Measurements from ENCODE around the gene LRRK1. TPM values are rescaled to one million over a fixed set of nuclear protein-coding genes. Genes with fewer than 3 reads are reported as not detected.
"Not testable (repeated sequence)": the region's sequence is repeated elsewhere in the genome, so short reads cannot be mapped to it uniquely, and the experiment has no call there.

The LRRK1 gene
- polyA plus RNA-seq, 1 donor = 3.0 TPM

DNA sequence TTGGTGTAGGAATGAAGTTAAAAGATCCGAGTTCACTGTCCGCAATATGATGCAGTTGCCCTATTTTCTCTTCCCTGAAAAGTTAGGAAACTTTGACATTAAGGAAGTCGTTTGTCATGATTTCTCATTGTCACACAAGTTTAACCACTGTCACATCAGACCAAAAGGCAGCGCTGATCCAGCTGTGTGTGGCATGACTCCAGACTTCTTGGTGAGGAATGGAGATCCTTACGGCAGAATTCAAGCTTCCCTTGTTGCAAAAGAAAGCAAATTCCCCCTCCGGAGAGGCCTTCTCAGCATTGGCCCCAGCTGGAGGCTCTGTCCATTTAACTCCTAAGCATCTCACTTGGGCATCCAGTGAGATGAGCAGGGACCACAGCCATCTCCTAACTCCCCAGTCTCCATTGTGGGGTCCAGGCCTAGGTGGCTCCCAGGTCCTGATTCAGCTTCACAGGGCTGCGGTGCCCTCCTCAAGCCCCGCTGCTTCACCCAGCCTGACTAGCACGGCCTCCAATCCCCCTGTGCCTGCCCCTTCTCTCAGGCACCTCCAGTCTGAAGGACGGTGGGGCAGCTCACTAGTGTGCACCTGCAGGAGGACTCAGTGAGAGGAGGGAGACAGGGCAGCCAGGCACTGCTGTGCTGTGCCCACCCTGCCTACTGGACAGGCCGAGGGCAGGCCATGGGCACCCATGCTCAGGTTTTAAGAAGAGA is 173.2 kb downstream of the LRRK1 start:
- DNase-seq = no peak

DNA sequence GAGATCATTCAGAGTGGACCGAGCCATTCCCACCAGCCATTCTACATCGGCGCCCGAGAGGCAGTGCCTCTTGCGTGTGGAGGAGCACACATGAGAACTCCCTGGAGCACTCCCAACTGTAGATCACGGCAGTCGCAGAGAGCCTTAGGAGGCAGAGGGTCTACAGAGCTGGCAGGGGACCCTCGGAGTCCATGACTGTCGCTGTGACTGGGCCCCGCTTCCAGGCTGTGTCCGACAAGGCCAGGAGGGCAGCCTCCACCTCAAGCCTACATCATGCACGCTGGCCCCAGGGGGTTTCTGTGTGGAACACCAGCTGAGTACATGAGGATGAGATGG is 173.7 kb downstream of the LRRK1 start:
- no peak for DNase-seq

DNA sequence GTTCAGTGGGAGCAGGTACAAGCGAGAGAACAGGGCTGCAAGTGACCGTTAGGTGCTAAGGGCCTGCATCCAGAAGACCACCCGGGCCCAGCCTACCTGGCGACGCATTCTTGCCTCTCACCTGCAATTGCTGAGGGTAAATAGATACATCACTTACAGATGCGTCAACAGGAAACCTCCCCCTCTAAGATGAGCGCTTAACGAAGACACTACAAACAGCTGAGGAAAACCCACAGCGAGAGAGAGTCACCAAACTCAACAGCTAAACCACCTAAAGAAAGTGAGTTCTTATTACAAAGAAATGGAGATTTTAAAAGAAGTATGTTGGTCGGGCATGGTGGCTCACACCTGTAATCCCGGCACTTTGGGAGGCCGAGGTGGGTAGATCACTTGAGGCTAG is 174.8 kb downstream of the LRRK1 start:
- no peak for DNase-seq

DNA sequence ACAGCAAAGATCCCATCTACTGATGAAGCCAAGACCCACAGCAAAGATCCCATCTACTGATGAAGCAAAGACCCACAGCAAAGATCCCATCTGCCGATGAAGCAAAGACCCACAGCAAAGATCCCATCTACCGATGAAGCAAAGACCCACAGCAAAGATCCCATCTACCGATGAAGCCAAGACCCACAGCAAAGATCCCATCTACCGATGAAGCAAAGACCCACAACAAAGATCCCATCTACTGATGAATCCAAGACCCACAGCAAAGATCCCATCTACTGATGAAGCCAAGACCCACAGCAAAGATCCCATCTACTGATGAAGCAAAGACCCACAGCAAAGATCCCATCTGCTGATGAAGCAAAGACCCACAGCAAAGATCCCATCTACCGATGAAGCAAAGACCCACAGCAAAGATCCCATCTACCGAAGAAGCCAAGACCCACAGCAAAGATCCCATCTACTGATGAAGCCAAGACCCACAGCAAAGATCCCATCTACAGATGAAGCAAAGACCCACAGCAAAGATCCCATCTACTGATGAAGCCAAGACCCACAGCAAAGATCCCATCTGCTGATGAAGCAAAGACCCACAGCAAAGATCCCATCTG is 176.7 kb downstream of the LRRK1 start:
- not testable (repeated sequence) for DNase-seq

DNA sequence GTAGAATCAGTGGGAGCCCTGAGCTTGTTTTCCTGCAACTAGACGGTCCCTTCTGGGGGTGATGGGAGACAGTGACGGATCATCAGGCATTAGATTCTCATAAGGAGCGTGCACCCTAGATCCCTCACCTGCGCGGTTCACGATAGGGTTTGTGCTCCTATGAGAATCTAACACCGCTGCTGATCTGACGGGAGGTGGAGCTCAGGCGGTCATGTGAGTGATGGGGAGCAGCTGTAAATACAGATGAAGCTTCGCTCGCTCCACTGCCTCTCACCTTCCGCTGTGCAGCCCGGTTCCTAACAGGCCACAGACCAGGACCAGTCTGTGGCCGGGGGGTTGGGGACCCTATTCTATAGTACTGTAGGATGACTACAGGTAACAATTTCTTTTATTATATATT is 178.0 kb downstream of the LRRK1 start:
- DNase-seq = no peak

DNA sequence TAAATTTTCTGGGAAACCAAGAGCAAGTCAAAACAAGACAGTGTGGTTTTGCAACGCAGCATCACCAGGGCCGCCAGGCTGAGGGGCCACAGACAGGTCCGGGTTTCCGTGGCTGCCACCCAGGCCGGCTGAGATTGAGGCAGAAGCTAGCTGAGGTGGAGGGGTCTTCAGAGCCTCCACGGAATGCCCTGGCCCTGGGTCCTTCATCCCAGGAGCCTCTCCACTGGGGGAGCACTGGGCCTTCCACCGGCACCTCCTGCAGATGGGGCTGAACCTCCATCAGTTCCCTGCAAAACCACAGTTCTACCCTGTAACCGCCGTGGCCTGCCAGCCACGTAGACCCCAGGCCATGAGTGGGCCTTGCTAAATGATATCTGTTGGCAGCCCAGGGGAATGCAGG is 180.0 kb downstream of the LRRK1 start:
- DNase-seq = no peak

DNA sequence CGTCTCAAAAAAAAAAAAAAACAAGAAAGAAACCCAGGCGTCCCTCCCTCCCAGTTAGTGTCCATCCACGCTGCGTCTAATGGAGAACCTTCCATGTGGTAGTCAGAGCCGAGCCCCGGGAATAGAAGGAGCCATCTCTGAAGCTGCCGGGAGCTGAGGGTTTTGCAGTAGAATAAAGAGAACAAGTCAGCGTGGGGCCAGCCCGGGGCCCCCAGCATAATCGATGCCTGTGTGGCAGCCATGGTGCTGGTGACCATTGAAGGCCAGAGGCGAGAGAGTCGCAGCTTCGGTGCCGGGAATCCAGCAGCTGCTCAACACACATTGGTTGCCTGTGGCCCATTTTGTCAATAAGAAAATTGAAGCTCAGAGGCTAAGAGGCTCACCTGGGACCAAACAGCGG is 181.0 kb downstream of the LRRK1 start:
- no peak for DNase-seq

DNA sequence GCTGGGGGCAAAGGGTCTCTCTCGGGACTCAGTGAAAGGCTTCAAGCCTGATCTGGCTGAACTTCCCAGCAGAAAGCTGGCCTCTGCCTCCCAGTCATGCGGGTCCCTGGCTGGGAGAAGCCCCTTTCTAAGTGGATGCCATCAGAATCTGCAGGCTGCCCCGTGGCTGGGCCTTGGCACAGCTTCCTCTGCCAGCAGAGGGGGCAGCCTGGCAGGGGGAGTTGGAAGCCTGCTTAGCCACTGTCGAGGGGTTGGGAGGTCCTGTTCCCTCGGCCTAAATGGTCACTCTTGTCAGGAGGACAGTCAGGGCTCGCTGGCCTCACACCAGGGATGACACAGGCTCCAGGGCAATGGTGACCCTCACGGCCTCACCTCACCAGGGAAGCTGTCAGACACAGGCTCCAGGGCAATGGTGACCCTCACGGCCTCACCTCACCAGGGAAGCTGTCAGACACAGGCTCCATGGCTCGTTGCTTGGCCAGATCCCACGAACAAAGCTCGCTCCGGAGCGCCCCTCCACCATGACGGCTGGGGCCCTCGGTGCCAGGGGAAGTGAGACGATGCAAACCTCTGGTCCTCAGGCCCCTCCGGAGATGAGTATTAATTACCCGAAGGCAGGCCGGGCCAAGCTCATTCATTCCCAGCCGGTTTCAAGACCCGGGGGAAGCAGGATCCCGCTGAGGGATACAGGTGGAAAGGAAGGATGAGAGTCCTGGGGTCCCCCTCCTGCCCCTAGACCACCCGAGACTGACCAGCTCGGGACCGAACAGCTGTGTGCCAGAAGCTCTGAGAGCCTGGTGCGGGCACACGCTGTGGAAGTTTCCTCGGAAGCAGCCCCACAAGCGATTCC is 181.7 kb downstream of the LRRK1 start:
- no peak for DNase-seq

DNA sequence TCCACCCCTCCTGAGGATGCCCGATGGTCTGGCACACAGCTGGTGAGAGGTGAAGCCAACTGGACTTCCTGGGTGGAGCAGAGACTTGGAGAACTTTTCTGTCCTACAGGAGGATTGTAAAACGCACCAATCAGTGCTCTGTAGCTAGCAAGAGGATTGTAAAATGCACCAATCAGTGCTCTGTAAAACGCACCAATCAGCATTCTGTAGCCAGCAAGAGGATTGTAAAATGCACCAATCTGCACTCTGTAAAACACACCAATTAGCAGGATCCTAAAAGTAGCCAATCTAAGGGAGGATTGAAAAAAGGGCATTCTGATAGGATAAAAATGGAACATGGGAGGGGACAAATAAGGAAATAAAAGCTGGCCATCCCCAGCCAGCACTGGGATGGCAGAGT is 182.5 kb downstream of the LRRK1 start:
- no peak for DNase-seq

DNA sequence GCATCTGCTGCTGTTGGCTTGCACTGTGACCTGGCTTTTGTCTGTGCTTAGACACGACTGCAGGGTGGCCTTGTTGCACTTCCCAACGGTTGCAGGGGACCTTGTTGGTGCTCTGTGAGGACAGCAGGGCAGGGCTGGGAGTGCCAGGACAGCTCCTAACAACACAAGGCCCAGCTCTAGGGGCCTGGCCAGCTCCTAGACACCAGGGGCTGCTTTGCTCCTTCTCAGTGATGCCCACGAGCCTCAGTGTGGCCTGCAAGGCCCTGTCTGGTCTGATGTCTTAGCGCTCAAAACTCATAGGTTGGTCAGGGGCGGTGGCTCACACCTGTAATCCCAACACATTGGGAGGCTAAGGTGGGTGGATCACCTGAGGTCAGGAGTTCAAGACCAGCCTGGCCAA is 183.6 kb downstream of the LRRK1 start:
- DNase-seq = no peak

DNA sequence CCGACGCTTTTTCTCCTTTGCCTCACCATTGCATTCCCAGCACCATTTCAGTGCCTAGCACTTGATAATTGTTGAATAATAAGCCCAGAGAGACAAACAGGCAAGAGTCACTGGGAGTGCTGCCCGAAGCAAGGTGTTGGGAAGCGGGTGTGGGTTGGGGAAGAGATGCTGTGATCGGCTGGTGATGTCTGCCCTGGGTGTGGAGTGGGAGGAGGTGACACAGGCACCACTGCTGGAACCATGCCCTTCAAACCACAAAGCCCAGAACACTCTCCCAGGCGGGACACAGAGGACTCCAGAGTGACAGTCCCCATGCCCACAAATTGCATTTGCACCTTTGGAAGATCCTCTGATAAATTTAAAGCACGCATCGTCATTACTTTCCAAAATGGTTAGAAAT is 184.4 kb downstream of the LRRK1 start:
- DNase-seq = no peak

DNA sequence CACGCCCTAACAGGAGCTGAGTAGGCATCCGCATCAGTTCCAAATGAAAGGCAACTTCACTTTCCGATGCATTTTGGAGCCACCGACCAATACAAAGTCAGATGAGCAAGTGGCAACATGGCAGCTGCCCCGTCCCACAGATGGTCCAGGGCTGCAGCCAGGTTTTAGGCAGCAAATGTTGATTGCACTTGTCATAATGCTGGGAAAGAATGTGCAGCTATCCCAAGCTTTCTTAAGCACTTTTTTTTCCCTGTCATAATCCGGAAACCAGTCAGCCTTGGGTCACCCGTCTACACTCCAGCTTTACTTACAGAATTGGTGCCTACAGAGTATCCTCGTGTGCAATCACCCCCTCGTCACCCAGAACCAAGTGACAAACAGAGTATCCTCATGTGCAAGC is 185.0 kb downstream of the LRRK1 start:
- no peak for DNase-seq

DNA sequence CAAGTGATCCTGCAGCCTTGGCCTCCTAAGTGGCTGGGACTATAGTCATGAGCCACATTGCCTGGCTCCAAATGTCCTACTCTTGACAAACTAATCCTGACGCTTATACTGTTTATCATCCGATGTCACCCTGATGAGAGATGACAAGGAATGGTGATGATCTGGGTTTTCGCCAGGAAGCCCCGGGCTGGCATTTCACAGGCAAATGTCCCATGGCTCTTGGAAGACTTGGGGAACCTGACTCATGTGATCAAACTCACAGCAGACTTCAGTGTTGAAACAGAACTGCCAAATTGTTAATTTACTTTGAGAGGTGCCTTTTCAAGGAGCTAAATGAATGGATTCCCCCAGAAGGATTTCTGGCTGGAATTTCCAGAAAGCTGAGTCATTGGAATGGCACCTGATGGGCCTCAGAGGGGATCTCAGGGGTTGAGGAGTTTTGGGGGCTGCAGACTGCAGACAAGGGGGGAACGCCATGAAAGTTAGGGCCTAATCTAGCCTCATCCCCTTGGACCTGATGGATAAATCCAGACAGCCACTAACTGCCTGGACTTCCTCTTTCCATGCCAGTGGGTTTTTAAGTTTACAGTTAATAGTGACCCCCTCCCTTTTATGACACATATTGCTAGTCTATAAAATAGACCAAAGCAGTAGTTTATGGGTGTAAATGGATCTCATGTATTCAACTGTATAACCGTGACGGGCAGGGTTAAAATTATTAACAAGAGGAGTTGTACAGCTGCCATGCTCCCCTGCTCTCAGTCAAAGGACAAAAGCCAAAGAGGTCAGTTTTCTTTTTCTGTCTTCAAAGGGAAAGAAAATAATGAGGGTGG is 186.1 kb downstream of the LRRK1 start:
- no peak for DNase-seq

DNA sequence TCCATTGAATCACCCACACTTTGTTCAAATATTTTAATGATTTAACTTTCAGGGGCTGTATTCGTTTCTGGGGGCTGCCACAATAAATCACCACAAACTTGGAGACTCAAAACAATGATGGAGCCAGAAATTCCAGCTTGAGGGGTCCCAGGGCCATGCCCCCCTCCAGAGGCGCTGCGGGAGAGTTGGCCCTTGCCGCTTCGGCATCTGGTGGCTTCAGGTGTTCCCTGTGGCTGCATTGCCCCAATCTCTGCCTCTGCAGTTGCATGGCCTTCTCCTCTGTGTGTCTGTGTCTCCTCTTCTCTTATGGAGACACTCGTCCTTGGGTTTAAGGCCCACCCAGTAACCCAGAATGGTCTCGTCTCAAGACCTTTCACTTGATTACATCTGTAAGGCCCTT is 187.9 kb downstream of the LRRK1 start:
- DNase-seq = no peak

DNA sequence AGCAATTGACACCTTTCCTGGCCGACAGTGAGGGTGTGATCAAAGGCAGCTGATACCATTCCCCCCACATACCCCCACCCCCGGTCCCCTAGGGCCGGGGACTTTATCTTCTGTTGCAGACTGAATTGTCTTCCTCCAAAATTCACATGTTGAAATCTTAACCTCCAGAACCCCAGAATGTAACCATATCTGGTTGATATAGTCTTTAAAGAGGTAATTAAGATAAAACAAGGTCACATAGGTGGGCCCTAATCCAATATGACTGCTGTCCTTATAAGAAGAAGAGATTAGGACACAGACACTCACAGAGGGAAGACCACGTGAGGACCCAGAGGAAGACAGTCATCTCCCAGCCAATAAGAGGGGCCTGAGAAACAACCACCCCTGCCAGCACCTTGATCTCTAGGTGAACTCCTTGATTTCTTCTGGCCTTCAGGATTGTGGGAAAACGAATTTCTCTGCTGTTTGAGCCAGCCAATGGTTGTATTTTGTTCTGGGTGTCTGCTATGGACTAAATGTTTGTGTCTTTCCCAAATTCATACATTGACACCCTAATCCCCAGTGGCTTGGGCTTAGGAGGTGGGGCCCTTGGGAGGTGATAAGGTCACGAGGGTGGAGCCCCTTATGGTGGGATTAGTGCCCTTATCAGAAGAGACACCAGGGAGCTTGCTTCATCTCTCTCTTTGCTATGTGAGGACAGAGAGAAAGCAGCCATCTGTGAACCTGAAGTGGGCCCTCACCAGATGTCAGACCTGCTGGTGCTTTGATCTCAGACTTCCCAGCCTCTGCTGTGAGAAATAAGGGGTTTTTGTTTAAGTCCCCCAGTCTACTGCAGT is 188.7 kb downstream of the LRRK1 start:
- no peak for DNase-seq

DNA sequence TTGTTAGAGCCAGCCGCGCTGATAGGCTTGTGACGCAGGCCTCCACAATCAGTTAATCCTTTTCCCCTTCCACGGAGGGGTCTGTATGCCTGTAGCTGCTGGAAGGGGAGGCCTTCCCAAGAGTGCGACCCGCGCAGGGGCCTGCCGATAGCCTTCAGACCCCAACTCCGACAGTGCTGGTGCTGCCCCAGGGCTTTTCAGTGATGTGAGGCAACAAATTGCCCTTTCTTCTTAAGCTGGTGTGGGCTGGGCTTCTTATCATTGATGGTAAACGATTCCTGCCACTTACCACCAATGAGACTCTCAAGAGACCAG is 189.3 kb downstream of the LRRK1 start:
- DNase-seq = no peak

DNA sequence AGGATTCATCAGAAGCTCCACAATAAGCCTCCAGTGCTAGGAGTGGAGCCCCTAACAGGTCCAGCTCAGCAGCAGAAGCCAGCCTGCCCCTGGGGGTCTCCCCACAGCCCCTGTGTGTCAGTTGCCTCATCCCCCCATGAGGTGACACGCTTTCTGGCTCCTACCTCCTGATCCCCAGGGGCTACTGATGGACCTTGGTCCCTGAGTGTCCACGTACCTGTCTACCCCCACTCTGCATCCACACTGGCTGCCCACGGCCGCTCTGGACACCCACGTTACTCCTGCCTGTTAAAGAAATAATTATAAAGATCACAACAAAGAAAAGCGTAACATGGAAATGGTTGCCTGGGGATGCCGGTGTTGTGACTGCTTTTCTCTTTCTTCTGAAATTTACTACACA is 189.6 kb downstream of the LRRK1 start:
- DNase-seq = no peak

DNA sequence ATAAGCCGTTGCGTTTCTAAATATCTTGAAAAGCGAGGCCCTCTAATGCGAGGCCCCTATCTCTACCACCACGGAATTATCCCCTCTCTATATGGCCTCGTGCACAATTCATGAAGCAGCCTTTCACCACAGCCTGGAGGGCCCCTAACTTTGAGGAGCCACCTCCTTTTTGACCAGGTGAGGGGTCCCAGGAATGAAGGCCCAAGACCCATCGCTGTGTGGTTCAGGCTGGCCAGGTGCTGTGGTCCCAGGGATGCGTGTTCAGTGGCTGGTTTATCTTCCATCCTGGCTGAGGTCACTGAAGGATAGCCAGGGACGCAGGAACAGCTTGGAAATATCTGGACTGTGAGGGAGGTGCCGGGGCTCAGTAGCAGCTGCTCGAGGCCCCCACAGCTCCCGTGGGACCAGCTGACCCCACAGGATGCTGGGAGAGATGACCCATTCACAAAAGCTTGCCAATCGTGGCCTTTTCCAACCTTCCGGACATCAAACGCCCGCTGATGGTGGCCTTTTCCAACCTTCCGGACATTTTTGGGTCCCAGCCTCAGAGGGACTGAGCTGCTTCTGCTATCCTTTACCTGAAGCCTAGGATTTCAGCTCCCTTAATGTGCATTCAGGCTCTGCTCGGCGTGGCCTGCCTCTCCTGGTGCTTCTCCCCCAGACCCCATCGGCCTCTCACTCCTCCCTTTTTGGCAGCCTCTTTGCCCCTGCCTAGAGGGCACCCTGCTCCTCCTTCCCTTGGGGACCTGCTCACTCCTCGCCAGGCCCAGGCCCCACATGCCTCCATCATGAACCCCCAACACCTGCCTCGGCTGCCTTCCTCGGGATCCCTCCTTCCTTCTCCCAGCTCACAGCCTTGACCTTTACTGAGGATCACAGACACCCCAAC is 191.8 kb downstream of the LRRK1 start:
- no peak for DNase-seq

DNA sequence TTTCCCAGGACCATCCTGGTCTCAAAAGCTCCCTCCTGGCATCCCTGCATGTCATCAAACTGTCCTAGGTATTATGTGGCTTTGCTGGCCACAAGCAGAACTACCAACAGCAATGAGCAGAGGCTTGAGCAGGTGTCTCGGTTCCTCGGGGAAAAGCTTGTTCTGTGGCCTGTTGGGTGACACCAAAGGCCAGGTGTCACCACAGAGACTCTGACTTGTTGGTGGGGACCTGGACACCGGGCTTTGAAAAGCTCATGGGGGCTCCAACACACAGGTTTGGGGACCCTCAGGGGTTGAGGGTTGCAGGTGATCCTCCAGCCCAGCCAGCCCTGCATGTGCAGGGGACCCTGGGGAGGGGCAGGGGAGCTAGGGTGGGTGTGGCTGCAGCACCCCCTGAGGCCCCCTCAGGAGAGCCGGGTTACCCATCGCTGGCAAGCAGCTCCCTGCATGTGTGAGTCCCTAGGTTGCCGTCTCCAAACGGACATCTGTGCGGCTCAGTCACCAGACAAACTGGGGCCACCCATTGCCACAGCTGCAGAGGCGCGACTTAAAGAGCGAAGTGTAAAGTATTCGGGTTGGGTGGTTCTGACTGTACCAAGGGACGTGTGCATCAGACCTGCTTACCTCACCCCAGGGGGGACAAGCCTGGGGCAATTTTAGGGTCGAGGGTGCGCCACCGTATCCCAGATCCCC is 192.6 kb downstream of the LRRK1 start:
- no peak for DNase-seq
